DMS153 treated with DMSO at 0.1 percent for 48 hours (cell line): ENCODE results near the gene ABHD1.

Experiments used
- DNase-seq: peaks from one replicate; lab custom pipeline; 2025; ENCODE audit not compliant: unreplicated experiment; lab: John Stamatoyannopoulos, UW

The ABHD1 gene

DNA sequence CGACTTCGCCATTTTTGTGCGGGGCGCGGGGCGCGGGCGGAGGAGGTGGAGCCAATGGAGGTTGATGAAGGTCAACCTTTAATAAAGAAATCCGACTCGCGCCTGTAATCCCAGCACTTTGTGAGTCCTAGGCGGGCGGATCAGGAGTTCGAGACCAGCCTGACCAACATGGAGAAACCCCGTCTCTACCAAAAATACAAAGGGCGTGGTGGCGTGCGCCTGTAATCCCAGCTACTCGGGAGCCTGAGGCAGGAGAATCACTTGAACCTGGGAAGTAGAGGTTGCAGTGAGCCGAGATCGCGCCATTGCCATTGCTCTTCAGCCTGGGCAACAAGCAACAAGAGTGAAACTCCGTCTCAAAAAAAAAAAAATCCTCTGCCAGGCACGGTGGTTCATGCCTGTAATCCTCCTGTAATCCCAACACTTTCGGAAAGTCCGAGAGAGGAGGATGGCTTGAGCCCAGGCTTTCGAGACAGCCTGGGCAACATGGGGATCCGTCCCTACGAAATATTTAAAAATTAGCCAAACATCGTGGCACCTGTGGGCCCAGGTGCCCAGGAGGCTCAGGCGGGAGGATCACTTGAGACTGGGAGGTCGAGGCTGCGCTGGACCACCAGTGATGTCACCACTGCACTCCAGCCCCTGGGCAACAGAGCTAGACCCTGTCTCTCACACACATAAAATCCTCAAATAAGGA is 11.3 kb downstream of the ABHD1 start:
- no peak for DNase-seq

GRCh38 chr2:27135478-27135955 is 11.9 kb downstream of the ABHD1 start:
- DNase-seq, result no peak

- DNase-seq, result no peak
Measured at GRCh38 chr2:27136751-27137150, 13.1 kb downstream of the ABHD1 start.

- DNase-seq, result no peak
Measured at GRCh38 chr2:27137322-27137935, 13.8 kb downstream of the ABHD1 start.

- no peak for DNase-seq
Measured at GRCh38 chr2:27138111-27138510, 14.5 kb downstream of the ABHD1 start.

DNA sequence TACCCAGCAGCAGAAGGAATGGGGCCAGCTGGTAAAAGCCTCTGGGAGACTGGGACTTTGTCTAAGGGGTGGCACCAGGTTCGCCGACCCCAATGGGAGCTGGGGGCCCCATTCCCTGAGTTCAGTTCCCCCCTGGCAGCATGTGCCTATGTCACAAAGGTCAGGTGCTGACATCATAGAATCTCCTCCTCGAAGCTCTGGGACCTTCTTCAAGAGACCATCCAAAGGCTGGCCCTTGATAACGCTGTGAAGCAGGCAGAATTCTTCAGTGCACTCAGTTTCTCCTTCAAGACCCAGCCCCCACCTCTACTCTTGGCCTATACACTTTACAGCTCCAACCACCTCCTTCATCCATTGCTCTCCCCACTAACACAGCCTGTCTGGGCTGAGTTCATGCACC is 15.7 kb downstream of the ABHD1 start, which contains the start of gene PRR30:
TSS of gene PRR30 (minus strand) at position 101 of the 400 bp plus-strand sequence. CDS start 1,081 bp downstream, outside the sequence.
- no peak for DNase-seq

GRCh38 chr2:27143285-27143684 is 19.7 kb downstream of the ABHD1 start:
- no peak for DNase-seq

GRCh38 chr2:27145682-27146081 is 22.1 kb downstream of the ABHD1 start:
- no peak for DNase-seq

- no peak for DNase-seq
Measured at GRCh38 chr2:27147935-27148334, 24.3 kb downstream of the ABHD1 start.

GRCh38 chr2:27148801-27149439 is 25.3 kb downstream of the ABHD1 start, which contains the start of gene TCF23:
TCF23 (plus strand) TSS chr2:27149004; CDS start chr2:27149134, 130 bp downstream.
- DNase-seq, result no peak

DNA sequence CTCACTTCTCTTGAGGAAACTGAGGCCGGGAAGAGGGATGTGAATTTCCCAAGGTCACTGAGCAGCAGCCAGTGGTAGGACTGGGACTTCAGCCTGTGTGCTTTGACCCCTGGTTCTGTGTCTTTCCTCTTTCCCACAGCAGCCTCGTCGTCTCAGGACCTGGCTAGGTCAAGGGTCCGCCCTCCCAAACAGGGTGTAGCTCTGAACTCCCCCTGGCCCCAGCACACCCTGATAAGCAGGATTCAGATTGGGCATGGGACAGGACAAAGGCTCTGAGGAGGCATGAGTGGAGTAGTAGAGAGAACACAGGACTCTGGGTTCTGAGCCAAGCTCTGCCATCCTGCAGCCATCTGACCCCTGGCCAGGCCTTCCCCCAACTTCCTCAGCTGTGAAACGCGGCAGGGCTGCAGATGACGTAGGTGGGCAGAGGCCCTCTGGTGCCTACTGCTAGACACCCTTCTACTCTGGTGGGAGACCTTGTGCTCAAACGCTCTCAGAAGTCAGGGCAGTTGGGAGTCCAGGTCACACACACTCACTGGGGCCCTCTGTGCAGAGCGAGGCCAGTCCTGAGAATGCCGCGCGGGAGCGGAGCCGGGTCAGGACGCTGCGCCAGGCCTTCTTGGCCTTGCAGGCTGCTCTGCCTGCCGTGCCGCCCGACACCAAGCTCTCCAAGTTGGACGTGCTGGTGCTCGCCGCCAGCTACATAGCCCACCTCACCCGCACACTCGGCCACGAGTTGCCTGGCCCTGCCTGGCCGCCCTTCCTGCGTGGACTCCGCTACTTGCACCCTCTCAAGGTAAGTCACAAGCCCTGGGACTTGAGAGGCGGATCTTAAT is 26.2 kb downstream of the ABHD1 start:
- DNase-seq, result no peak

DNA sequence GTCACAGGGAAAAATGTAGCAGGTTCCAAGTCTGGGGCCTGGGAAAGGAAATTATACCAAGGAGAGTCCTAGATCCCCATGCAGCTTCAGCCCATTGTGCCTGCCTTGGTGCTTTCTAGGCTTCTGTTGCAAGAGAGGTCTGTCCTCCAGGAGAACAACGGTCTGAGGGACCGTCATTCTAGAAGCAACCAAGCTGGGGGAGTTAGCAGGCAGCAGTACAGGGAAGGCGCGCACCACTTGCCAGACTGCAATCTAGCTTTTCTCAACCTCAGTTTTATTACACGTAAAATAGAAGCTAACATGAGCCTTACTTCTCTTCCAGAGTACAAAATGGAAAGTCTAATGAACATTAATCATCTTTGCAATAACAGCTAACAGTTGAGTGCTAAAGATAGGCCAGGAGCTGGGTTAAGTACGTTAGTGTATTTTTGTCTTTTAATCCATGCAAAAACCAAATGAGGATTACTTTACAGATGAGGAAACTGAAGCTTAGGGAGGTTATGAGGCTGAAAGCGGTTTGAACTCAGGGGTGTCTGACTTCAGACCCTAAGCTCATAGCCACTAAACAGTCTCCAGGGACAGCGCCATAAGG is 27.1 kb downstream of the ABHD1 start:
- no peak for DNase-seq

GRCh38 chr2:27152102-27152795 is 28.6 kb downstream of the ABHD1 start:
- no peak for DNase-seq

GRCh38 chr2:27152796-27153464 is 29.3 kb downstream of the ABHD1 start:
- peak; percentile 7 for DNase-seq

GRCh38 chr2:27154488-27154887 is 30.9 kb downstream of the ABHD1 start:
- no peak for DNase-seq

DNA sequence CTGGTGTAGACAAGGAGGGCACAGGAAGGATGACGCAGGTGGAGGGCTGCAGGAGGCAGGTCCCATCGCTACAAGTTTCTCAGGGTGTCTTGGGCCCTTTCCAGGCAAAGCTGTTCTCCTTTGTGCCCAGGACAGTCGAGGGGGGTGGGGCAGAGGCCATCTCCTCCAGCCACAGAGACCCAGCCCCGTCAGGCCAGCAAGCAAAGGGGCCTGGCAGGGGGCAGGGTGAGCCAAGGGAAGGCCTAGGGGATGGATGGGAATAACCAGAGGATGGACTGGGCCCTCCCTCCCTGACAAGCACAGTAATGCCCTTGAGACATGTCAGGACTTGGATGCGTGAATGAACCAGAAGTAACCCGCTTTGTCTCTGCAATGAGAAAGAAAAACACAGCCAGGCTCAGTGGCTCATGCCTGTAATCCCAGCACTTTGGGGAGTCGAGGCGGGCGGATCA is 31.5 kb downstream of the ABHD1 start:
- DNase-seq, result no peak

DNA sequence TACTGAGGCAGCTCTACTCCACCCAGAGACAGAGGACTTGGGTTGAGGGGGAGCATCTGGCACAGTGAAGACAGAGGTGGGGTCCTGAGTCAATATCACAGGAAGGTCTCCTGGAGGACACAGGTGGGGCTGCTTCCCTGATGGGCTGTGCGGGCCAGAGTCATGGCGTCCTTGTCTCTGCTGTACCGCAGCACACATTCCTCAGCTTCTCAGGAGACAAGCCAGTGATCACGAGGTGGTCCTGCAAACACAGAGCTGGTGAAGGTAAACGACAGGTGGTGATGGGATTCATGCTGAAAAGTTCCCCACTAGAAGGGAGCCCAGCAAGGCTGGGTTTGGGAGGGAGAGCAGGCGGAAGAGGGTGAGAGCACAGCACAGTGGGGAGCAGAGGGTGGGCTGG is 34.9 kb downstream of the ABHD1 start:
- no peak for DNase-seq

- no peak for DNase-seq
Measured at GRCh38 chr2:27159271-27159670, 35.7 kb downstream of the ABHD1 start.

DNA sequence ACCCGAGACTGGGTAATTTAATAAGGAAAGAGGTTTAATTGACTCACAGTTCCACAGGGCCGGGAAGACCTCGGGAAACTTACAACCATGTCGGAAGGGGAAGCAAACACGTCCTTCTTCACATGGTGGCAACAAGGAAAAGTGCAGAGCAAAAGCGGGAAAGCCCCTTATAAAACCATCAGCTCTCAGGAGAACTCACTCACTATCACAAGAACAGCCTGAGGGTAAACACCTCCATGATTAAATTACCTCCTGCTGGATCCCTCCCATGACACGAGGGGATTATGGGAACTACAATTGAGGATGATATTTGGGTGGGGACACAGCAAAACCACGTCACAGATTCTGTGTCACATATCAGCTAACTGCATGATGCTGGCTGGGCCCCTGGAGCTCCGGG is 36.6 kb downstream of the ABHD1 start:
- DNase-seq, result no peak
